Inflammatory macrophage treated with lipopolysaccharide for 4 hours (primary cell): Measurements from ENCODE around the gene ARMC8.

Experiments used
- DNase-seq: peaks from one replicate; pipeline ENCODE4 v3.0.0-alpha.2; 2020

ARMC8 gene

DNA sequence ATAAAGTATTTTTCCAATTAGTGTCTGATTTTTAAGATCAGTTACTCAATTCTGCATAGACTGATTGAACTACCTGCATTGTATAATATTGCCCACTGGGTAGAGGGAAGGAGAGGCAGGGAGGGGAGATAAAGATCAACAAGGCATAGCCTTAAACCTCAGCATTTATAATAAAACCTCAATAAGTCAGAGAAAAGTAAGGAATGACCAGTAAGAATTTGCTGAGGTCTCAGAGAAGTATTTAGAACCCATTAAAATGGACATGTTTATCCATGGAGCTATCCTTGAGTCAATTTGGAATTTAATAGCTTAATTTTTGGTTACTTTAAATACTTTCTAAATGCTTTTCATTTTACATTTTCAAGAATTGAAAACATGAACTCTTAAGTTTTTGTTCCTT is 62.5 kb downstream of the ARMC8 start:
- DNase-seq, result no peak

DNA sequence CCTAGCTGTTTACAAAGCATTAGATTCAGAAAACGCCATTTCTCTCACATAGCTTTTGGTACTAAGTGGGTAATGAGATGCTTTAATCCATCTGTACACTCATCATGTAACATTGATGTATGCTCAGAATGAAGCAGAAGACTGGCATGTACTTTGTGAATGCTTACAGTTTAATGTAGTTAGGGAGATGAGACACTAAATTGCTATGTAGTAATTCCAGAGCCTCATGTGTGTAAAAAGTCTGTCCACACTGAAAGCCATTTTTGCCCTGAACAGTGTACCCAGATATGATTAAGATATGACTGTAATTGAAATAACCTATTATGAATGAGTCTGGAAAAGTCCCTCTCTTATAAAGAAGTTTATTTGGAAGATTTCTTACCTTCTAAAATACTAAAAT is 66.5 kb downstream of the ARMC8 start:
- no peak for DNase-seq

DNA sequence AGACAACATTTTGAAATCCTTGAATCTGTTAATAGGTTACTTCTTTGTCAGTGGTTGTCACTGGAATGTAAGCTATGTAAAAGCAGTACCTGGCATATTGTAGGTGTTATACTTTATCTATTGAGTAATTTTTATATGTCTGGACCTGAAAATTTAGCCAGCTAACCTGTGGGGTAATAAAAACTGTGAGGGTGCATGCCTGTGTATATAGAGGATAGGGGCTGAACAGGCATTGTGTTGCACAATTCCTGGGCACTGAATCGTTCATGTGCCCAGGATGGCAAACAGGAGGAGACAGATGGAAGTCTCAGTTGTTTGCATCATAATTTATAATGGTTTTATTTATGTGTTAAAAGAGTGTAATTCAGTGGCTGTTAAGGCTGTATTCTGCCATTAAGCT is 67.1 kb downstream of the ARMC8 start:
- no peak for DNase-seq

DNA sequence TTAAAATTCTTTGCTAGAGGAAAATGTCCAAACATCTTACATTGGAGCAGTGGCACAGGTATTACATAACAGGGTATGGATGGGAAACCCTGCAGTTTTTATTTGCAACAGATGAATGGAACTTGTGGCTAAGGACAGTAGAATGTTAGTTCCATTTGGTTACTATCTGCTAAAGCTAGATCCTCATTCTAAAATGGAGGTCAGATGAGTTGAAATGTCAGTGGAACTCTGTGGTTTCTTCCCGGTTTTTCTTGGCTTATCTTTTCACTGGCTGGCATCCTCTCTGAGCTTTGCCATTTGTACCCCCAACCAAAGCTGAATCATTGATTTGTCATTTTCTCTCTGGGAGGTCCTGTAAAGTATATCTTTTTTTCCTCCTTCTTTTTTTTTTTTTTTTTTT is 68.9 kb downstream of the ARMC8 start:
- no peak for DNase-seq

DNA sequence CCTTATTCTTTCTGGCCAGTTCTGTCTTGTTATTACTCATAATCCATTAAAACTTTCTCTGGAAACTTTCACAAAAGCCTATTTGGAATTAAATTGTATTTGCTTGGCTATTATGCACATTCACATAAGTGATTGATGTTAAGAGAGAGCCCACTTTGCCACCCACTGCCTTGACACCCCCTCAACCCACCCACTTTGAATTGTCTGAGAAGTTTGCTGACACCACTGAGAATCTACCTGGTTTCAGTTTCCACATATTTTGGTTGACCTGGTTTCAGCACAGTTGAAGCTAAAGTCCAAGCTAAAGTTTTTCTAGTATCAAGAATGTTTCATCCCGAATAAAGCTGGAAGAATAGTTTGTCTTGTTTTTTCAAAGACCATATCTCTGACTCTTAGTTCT is 70.9 kb downstream of the ARMC8 start:
- no peak for DNase-seq

DNA sequence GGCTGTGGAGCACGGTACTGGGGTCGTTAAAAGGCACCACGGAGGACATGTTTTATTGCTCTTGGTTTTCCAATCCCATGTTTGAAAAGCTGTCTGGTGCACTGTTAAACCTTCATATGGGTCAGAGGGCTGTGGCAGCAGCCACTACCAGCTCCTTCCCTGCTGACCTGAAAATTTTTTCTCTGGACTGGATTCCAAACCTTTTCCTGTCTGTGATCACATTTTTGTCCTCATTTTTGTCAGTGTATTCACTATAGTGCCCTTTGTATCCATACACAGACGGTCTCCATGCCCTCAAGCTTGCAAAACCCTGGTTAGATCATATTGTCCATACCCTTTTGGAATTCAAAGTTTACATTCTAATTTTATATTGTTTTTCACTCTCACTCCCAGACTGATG is 72.0 kb downstream of the ARMC8 start:
- DNase-seq, result no peak

DNA sequence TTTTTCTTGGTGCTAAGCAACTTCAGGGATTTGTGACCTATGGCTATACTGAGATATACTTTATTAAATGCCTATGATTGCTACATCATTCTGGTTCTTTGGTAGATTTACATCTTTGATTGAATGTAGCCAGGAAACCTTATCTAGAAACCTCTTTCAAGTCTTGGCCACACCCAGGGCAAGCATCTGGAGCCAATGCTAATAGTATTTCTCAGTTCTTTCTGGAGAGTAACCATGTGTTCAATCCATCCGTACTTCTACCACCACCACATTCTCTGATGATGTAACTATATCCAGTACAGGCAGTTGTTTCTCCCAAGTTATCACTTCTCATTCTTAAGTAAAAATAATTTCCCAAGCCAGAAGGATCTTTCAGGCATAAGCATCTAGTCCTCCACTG is 73.5 kb downstream of the ARMC8 start:
- no peak for DNase-seq

DNA sequence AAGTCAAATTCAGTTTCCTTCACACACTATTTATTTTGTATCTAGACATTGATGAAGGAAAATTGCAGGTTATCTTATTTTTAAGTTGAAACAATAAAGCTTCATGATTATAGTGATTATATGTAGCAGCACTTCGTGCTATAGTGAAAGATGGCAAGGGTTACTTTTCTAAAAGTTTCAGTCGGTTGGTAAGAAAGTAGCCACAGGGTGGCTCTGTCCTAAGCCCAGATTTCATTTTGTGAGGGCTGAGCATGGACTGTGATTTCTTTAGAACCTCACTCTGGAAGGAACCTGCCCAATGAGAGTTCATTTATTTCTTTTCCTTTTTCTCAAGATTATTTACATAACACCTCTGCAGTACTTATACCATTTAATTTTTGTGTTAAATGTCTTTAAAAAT is 76.0 kb downstream of the ARMC8 start:
- DNase-seq, result no peak

DNA sequence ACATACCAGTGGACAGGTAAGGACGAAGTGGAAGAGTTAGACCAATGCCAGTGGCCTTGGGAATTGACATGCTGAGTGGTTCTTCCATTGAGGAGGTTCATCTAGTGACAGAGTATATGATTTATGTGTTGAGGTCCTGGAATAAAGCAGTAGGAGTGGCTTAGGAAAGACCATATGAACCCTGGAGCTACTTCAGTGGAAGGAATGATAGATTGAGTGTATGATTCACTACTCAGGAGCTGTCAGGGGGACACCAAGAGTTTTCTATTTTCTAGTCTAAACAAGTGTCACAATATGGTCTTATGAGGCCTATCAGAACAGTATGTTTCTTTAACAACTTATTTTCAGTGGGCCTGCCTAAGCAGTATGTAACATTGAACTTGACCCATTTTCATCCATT is 78.6 kb downstream of the ARMC8 start:
- DNase-seq, result no peak

DNA sequence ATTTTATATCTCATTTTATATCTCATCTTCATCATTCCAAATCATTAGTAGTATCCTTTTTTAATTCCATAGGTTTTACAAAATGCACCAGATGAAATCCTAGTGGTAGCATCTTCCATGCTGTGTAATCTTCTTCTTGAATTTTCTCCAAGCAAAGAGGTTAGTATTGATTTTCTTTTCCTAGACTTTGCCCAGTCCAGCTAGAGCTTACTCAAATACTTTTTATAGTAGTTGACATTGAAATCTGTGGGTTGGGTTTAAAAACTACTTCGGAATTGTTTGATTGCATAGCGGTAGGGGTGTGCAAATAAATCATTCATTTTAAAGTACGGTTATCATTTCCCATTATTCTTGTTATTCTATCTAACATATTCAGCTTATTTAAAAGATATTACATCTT is 80.0 kb downstream of the ARMC8 start:
- no peak for DNase-seq

DNA sequence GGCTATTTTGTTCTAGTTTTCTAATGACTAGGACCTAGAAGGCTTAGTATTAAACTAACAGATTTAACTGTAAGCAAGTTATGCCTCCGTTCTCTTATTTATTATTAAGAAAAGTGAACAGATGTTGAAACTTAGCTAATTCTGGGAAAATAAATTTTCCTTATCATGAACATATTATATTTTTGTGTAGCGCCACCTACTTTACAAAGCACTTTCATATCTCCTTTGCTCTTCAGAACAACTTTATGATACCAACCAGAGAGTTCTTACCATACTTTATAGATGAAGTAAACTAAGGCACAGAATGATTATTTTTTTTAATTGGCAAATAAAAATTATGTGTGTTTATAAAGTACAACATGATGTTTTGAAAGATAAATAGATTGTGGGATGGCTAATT is 83.1 kb downstream of the ARMC8 start:
- no peak for DNase-seq

DNA sequence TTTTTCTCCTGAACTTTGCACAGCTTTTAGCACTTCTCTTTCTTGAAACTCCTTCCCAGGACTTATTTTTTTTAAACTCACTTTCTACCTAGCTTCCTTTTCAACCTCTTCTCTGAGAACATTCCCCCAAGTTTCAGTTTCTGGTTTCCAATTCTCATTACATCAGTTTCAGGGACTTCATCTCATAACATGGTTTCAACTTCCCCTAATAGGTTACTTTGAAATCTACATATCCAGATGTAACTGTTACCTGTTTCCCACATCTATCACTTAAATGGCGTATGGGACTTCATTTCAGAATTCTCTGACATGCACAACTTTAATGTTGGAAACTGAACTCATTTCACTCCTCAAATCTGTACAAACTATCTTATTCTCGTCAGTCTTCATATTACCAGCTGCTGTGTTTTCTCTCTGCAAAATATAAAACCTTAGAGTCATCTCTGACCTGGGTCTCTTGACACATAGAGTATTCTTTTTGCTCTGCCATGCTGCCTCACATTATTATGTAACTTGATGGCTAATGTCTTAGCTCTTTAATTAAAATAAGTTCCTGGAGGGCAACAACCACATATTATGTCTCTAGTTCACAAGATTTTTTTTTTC is 84.2 kb downstream of the ARMC8 start:
- DNase-seq, result peak; percentile 75

DNA sequence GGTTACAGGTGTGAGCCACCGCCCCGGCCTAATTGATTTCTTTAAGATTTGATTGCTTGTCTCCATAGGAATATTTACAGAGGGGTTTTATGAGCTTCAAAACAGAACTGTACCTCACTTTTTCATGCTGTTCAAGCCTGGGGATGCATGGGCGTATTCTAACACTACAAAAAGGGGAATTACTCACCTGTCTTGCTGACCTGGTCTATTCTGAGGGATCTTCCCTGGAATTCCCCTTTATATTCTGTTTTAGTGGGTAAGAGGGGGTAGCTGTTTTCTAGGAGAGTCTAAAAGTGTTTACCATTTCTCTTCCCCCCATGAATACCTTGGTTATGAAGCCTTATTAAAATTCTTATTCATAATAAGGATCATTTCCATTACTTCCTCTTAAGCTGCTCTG is 94.5 kb downstream of the ARMC8 start:
- DNase-seq, result no peak

DNA sequence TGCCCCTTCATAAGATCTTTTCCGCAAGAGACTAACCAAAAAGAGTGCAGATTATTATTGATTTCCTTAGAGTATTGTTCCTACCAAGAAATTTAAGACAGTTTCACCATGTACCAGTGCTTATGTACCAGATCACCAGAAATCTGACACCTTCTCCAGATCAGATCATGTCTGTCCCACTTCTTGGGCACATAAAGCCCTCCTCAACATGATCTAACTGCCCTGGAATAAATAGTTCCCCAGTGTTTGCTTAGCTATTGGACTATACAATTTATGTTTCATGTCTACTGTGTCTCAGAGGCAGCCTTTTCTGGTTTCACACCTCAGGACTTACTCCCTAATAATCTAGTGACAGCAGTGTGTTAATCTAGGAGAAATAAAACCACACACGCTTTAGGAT is 95.7 kb downstream of the ARMC8 start:
- DNase-seq, result no peak

DNA sequence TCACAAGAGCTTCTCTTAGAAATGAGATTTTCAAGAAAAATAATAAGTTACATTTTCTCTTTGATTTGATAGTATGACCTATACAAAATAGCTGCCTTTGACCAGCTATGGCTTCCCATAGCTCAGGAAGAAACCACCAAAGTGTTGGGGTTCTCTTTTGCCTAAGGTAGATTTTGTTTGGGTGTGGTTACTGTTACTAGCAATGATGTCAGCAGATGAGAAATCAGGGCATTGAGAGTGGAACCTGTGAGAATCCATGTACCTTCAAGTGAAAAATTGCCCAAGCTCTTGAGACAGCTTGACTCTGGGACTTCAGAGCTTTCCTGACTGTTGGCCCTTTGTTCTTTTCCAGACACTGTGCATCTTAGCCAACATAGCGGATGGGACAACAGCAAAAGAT is 97.0 kb downstream of the ARMC8 start:
- DNase-seq, result no peak

DNA sequence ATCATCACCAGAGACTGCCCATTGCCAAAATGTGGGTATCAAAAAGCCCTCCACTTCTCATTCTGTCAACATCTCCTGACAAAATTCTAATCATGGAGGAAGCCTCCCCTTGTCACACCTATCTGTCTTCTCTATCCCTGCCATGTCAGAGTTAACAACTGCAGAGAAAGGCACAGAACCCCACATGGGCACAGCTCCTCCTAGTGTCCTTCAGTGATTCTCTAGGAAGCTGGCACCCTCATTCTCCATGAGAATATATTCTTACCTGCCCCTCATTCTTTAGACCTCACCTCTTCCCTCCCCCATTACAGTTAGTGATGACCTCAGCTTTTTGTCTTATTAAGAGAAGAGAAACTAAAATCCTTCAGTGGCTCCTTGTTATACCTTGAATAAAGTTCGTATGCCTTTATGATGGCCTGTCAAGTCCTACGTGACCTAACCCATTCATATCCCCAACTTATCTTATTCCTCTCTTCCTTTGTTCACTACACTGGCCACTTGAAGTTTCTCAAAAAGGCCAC is 97.9 kb downstream of the ARMC8 start:
- no peak for DNase-seq

DNA sequence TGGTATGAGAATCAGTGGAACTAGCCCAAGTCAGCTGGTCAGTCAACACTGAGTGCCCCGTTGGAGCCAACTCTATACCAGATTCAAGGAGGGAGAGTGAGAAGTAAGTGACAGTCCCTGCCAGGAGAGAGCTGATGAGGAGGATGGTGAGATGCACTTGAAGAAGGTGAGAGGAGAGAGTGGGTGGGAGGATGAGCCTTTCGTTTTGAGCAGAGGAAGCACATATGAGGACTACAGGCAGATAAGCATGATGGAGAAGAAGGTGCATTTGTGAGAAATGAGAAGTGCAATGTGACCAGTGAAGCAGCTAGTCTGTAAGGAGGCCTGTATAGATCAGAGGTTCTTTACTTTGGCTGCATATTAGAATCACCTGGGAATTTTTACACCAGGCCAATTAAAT is 102.2 kb downstream of the ARMC8 start:
- no peak for DNase-seq

DNA sequence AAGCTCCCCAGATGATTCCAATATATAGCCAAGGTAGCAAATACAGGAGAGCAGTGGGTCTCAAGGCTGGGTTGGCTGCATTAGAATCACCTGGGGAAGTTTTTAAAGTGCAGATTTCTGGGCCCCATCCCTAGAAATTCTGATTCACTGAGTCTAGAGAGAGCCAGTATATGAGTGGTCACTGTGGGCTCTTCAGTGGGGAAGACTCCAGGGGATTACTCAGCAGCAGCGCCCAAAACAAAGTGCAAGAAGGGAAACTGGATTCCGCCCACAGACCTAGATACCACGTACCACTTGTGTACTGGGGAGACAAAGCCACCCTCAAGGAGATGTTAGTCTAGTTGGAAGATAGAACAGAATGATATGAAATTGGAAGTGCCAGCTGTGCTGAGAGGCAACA is 102.6 kb downstream of the ARMC8 start:
- DNase-seq, result no peak

DNA sequence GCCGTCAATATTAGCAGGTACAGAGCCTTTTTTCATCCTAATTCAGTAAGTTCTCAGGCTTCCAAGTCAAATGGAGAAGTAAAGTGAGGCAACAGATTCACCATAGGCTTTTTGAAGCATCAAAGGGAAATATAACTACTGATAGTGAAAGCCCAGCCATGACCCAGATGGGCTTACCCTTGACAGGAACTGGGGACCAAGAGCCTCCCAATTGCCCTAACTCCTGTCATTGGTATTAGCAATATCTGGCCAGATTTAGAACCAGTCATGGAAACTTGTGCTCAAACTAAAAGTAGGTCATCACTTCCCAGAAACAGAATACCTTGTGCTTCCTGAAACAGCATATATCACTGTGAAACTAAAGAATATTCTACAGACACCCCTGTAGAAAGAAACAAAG is 109.5 kb downstream of the ARMC8 start:
- no peak for DNase-seq

DNA sequence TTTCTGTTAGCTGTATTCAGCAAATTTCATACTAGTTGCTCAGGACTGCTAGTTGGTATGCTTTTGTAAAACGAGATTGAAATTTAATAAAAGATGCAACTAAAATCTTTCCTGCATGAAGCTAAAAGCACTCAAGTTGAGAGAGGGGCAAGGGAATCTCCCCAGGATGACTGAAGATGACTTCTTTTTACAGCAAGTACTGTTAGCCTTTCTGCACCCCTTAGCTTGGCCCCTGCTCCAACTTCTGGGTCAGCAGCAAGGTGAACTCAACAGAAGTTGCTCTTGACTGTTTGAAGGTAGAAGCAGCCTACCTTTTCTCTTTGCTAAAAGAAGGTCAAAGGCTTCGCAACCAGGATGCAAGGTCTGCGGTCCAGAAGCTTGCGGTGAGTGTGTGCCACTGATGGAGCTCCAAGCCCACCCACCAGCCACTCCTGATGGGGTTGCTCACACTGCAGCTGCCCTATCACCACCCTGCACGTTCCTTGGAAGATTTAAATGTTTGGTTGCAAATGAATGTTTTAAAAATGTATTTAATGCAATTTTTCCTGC is 110.0 kb downstream of the ARMC8 start:
- DNase-seq, result no peak

DNA sequence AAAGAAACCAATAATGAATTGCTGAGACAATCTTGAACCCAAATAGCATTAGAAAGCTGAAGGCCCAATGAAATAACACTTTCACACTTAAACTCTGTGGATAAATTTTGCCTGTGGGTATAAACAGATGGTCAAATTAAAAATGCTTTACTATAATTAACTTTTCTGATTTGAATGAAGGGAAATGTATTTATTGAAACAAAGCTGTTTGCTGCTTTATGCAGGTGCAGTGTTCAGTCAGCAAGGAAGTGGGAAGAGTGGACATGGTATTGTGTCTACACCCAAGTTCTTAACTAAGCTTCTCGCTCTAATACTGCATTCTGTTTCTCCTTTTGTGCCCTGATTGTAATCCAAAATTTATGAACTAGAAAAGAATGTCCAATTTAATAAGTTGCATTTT is 110.8 kb downstream of the ARMC8 start:
- DNase-seq, result no peak

DNA sequence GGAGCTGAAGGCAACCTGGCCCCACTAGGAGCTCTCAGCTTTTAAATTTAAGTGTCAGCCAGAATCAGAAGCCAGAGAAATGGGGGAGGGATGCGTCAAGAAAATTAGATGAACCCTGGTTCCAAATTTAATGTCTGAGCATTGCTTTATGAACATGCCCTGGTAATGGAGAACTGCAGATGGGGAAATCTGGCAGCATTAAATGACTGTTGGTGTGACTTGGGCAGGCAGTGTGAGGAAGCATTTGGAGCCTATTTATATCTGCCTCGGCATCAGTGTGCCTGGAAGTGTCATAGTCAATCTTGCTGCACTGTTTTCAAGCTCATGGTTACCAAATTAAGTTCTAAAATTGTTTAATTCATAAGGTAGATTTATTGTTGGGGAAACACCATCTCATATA is 113.5 kb downstream of the ARMC8 start:
- DNase-seq, result no peak

DNA sequence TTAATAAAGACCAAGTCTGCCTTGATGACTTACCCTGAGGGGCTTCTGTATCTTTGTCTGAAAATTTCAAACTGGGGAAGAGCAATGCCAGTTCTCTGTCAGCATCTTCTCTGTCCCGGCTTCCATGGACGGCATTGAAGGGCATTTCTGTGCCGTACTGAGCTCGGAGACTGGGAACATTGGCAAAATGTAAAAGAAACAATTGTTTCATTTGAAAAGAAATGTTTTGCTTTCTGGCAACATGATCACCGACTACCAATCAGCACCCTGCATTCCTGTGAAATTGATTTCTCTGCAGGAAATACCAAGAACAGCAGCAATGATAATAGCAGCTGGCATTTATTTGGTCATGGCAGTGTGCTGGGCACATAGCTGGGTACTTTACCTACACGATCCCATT is 116.4 kb downstream of the ARMC8 start:
- DNase-seq, result no peak

DNA sequence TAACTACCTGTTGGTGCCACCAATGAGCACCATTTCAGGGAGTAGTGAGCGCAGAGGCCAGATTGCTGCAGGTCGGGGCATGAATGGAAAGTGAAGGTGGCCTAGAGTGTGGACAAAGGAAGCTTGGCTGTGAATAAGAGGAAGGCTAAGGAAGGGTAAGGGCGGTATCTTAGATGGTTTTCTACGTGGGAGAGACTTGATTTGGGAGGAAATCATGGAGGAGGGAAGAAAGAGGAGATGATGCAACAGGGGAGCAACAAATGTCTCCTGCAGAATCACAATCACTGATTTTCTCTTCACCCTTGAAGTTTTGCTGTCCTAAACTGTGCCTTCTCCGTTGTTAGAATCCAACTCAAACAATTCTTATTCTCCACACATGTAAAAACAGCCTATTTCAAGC is 120.8 kb downstream of the ARMC8 start:
- DNase-seq, result no peak

DNA sequence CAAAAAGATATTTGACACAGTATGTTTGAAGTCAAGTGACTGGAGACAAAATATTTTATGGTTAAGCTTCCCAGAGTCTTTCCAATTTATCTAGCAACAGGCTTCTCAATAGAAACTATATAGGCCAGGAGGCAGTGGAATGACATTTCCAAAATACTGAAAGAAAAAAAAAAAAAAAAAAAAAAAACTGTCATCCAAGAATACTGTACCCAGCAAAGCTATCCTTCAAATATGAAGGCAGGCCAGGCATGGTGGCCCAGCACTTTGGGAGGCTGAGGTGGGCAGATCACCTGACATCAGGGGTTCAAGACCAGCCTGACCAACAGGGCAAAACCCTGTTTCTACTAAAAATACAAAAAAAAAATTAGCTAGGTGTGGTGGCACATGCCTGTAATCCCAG is 121.7 kb downstream of the ARMC8 start:
- no peak for DNase-seq

DNA sequence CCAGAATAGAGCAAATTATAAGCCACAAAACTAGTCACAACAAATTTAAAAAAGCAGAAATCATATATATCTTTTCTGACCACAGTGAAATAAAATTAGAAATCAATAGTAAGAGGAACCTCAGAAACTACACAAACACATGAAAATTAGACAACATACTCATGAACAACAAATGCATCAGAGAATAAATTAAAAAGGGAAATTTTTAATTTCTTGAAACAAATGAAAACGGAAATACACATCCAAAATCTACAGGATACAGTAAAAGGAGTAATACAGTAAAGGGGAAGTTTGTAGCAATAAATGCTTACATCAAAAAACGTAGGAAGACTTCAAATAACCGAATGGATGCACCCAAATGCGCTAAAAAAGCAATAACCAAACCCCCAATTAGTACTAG is 123.4 kb downstream of the ARMC8 start:
- no peak for DNase-seq
